ENCODE measurements around the gene GPRC5C. TPM values are rescaled to one million over a fixed set of nuclear protein-coding genes. Genes with fewer than 3 reads are reported as not detected.

GPRC5C gene
- total RNA-seq, 1 donor from 2014 or later = 13.5 TPM

DNA sequence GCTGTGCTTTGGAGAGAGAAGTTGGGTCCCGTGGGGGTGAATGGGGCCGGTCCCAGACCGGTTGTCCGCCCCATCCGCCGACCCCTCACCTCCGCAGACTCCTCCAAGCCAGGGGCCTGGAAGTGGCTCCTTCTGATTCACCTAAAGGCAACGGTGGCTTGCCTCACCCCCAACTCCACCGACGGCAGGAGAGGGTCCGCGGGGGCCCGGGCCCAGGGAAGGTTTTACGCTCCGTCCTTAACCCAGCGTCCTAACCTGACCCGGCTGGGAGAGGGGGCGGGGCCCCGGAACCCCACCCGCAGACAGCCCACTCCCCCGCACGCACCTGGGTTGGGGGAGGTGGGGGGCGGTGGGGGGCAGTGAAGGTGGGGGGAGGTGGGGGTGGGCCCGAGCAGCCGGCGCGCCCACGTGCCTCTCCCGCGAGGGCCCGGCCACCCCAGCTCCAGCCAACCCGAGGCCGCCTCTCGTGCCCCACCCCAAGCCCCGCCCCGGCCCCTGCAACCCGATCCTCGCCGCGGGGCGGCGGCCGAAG, 21.8 kb downstream of the GPRC5C start:
- H3K4me2 ChIP-seq = peak overlapping the region; percentile 94
- H3K27me3 ChIP-seq = peaks cover 38% of the 10 kb centered on the region
- no peaks in the 10 kb centered on the region for H3K36me3 ChIP-seq
- peak overlapping the region; percentile 52 for H3K4me3 ChIP-seq
- Mint-ChIP-seq H3K27ac (no peak overlapping the region), H3K27me3 (ENCODE audit: insufficient read depth, low read depth) (peaks cover 27% of the 10 kb centered on the region), H3K4me3 (peak overlapping the region; percentile 76), H3K9me3 (no peaks in the 10 kb centered on the region), H3K36me3 (no peaks in the 10 kb centered on the region), H3K4me1 (peaks cover 56% of the 10 kb centered on the region)
- H4K20me1 ChIP-seq (ENCODE audit: low read depth) = peaks cover 8% of the 10 kb centered on the region
- H2AFZ ChIP-seq (replicated peaks) = peak overlapping the region; percentile 15
- no peak for TF ChIP-seq EZH2 (IDR thresholded peaks at IDR 0.05)
- no peak for TF ChIP-seq EZH2phosphoT487 (IDR thresholded peaks at IDR 0.05)
- TF ChIP-seq, protein P1, sequence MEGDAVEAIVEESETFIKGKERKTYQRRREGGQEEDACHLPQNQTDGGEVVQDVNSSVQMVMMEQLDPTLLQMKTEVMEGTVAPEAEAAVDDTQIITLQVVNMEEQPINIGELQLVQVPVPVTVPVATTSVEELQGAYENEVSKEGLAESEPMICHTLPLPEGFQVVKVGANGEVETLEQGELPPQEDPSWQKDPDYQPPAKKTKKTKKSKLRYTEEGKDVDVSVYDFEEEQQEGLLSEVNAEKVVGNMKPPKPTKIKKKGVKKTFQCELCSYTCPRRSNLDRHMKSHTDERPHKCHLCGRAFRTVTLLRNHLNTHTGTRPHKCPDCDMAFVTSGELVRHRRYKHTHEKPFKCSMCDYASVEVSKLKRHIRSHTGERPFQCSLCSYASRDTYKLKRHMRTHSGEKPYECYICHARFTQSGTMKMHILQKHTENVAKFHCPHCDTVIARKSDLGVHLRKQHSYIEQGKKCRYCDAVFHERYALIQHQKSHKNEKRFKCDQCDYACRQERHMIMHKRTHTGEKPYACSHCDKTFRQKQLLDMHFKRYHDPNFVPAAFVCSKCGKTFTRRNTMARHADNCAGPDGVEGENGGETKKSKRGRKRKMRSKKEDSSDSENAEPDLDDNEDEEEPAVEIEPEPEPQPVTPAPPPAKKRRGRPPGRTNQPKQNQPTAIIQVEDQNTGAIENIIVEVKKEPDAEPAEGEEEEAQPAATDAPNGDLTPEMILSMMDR (IDR thresholded peaks at IDR 0.05) = no peak
- H3K9ac ChIP-seq = no peak overlapping the region
- DNase-seq (ENCODE audit: low spot score) = peak; percentile 97
- H3F3A ChIP-seq (ENCODE audit: low read depth) = peaks cover 38% of the 10 kb centered on the region
- no peaks in the 10 kb centered on the region for H3K79me2 ChIP-seq (ENCODE audit: low read depth)
- H3K9me3 ChIP-seq (ENCODE audit: low read depth) = no peaks in the 10 kb centered on the region
- no peak overlapping the region for H3K27ac ChIP-seq
- peaks cover 30% of the 10 kb centered on the region for H3K4me1 ChIP-seq

DNA sequence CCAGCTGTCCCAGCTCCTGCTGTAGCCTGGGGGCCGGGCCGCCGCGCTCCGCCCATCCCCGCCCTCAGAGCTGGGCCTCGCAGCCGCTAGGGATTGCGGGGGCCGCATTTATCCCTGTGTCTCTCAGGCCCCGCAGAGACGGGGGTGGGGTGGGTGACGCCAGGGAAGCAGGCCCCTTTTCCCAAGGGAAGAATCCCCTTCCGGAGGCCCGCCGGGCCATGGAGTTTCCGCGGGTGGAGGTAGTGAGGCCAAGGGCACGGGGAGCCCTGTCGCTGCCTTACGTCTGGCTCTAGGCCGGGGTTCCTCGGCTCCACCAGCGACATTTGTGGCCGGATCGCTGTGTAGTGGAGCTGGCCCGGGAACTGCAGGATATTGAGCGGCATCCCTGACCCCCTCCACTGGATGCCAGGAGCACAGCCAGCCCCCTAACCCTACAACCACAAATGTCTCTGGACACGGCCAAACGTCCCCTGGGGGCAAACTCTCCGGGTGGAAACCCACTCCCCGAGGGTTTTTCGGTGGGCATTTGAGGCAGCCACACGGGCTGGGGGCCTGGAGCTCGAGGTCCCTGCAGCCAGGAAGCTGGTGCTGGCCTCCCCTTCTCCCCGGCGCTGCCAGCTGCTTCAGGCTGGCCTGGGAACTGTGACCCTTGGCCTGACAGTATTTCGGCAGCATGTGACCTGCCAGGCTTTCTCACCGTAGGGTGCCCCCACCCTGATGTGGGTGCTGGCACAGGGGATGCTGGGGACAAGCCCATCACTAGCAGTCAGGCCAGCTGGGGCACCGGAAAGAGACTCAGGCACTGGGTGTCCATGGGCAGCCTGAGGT, 22.5 kb downstream of the GPRC5C start:
- H3K27me3 ChIP-seq = peaks cover 38% of the 10 kb centered on the region
- H4K20me1 ChIP-seq (ENCODE audit: low read depth) = peaks cover 8% of the 10 kb centered on the region
- H3K79me2 ChIP-seq (ENCODE audit: low read depth) = no peaks in the 10 kb centered on the region
- H3K4me3 ChIP-seq = peak overlapping the region; percentile 52
- H3F3A ChIP-seq (ENCODE audit: low read depth) = peaks cover 38% of the 10 kb centered on the region
- peaks cover 30% of the 10 kb centered on the region for H3K4me1 ChIP-seq
- Mint-ChIP-seq H3K4me3 (peak overlapping the region; percentile 75), H3K27ac (peak overlapping the region; percentile 85), H3K36me3 (no peaks in the 10 kb centered on the region), H3K4me1 (peaks cover 56% of the 10 kb centered on the region), H3K9me3 (no peaks in the 10 kb centered on the region), H3K27me3 (ENCODE audit: insufficient read depth, low read depth) (peaks cover 27% of the 10 kb centered on the region)
- no peak overlapping the region for H3K9ac ChIP-seq
- H3K36me3 ChIP-seq = no peaks in the 10 kb centered on the region
- DNase-seq (ENCODE audit: low spot score) = peak; percentile 38
- H3K27ac ChIP-seq = peak overlapping the region; percentile 9
- no peaks in the 10 kb centered on the region for H3K9me3 ChIP-seq (ENCODE audit: low read depth)
- TF ChIP-seq EZH2phosphoT487 (IDR thresholded peaks at IDR 0.05) = no peak
- TF ChIP-seq, protein P1 (IDR thresholded peaks at IDR 0.05) = no peak
- no peak for TF ChIP-seq EZH2 (IDR thresholded peaks at IDR 0.05)
- no peak overlapping the region for H2AFZ ChIP-seq (replicated peaks)
- H3K4me2 ChIP-seq = peak overlapping the region; percentile 94

DNA sequence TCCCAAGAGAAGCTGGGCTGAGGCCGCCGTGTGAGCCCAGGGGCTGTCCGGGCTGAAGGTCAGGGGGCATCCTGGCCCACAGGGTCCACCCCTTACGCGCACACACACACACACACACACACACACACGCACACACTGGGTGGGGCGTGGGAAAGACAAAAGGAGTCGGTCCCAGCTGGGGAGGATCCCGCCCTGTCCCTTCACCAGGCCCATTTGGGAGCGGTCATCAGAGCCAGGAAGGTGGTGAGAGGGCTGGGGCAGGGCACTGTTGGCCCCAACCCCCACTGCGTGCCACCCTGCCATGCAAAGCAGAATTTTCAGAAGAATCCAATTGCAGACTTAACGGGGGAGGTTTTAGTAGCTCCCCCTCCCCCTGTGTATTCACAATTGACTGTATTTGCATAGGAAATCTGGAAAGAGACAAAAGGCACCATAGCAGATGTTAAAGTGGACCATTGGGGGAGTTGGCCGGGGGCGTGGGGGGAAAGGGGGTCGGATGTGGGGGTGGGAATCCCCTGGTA, 23.2 kb downstream of the GPRC5C start:
- H3K36me3 ChIP-seq = no peaks in the 10 kb centered on the region
- H3K4me3 Mint-ChIP-seq = peak overlapping the region; percentile 64
- H3K4me3 ChIP-seq = no peak overlapping the region
- peak overlapping the region; percentile 94 for H3K4me2 ChIP-seq
- no peak overlapping the region for H2AFZ ChIP-seq (replicated peaks)
- H3K27me3 ChIP-seq = peaks cover 38% of the 10 kb centered on the region
- no peaks in the 10 kb centered on the region for H3K36me3 Mint-ChIP-seq
- H3F3A ChIP-seq (ENCODE audit: low read depth) = peaks cover 38% of the 10 kb centered on the region
- peaks cover 30% of the 10 kb centered on the region for H3K4me1 ChIP-seq
- peaks cover 56% of the 10 kb centered on the region for H3K4me1 Mint-ChIP-seq
- H3K9ac ChIP-seq = no peak overlapping the region
- TF ChIP-seq EZH2 (IDR thresholded peaks at IDR 0.05) = no peak
- TF ChIP-seq, protein P1 (IDR thresholded peaks at IDR 0.05) = no peak
- TF ChIP-seq EZH2phosphoT487 (IDR thresholded peaks at IDR 0.05) = no peak
- H3K27ac Mint-ChIP-seq = peak overlapping the region; percentile 85
- peaks cover 8% of the 10 kb centered on the region for H4K20me1 ChIP-seq (ENCODE audit: low read depth)
- H3K27me3 Mint-ChIP-seq (ENCODE audit: insufficient read depth, low read depth) = peaks cover 27% of the 10 kb centered on the region
- peak; percentile 40 for DNase-seq (ENCODE audit: low spot score)
- no peaks in the 10 kb centered on the region for H3K9me3 ChIP-seq (ENCODE audit: low read depth)
- H3K79me2 ChIP-seq (ENCODE audit: low read depth) = no peaks in the 10 kb centered on the region
- H3K9me3 Mint-ChIP-seq = no peaks in the 10 kb centered on the region
- no peak overlapping the region for H3K27ac ChIP-seq
